OCI-LY7 (cell line): ENCODE data around the gene DGKZ.

ENCODE experiments used
- CTCF ChIP-seq: fragments of 200-600 bp; sonication (generic); conservative IDR thresholded peaks from 2 replicates; pipeline ENCODE4 v1.5.1; 2014; ENCODE audit warnings: mild to moderate bottlenecking, antibody characterized with exemption, low read length, moderate library complexity, mixed read lengths
- EZH2phosphoT487 ChIP-seq: fragments of 200-600 bp; sonication (generic); IDR thresholded peaks from 2 replicates; pipeline ENCODE4 v1.6.1; 2018; ENCODE audit warnings: low read depth, borderline replicate concordance, mild to moderate bottlenecking, mixed run types, antibody characterized with exemption, low read length, moderate library complexity, mixed read lengths

GRCh38 chr11:46417711-46418110, 70.4 kb downstream of the DGKZ start:
- TF ChIP-seq CTCF (no peak), EZH2phosphoT487 (no peak)
